GM19324 (cell line): Measurements from ENCODE around the gene SERF2.

ENCODE experiments used
- ATAC-seq: cut with Tn5 transposase; IDR thresholded peaks from one replicate; pipeline ENCODE4 v1.9.1; 2021; ENCODE audit warnings: mild to moderate bottlenecking, moderate library complexity; ENCODE audit not compliant: unreplicated experiment, low FRiP score

Gene SERF2

GRCh38 chr15:43791993-43792760 is at the start of gene SERF2:
Gene SERF2 (plus strand): TSS chr15:43792320. CDS start chr15:43792377, 57 bp downstream.
- ATAC-seq = peak; percentile 93

GRCh38 chr15:43746245-43746902 is 45.7 kb upstream of the SERF2 start, which contains the start of gene PDIA3:
Gene PDIA3 (plus strand): TSS chr15:43746438. CDS start chr15:43746540, 102 bp downstream.
- peak; percentile 83 for ATAC-seq

GRCh38 chr15:43746903-43747309 is 45.2 kb upstream of the SERF2 start:
- peak; percentile 21 for ATAC-seq

GRCh38 chr15:43748376-43748775 is 43.7 kb upstream of the SERF2 start:
- no peak for ATAC-seq

GRCh38 chr15:43749690-43750345 is 42.3 kb upstream of the SERF2 start:
- peak; percentile 43 for ATAC-seq

GRCh38 chr15:43751885-43752284 is 40.2 kb upstream of the SERF2 start:
- ATAC-seq = no peak

- ATAC-seq = no peak
Measured at GRCh38 chr15:43762824-43763223, 29.3 kb upstream of the SERF2 start.

GRCh38 chr15:43763819-43764446 is 28.2 kb upstream of the SERF2 start:
- no peak for ATAC-seq

GRCh38 chr15:43769584-43770228 is 22.4 kb upstream of the SERF2 start:
- ATAC-seq = no peak

GRCh38 chr15:43771816-43772215 is 20.3 kb upstream of the SERF2 start:
- no peak for ATAC-seq

GRCh38 chr15:43772624-43773023 is 19.5 kb upstream of the SERF2 start:
- no peak for ATAC-seq

GRCh38 chr15:43774062-43774461 is 18.1 kb upstream of the SERF2 start:
- no peak for ATAC-seq

GRCh38 chr15:43775411-43775965 is 16.6 kb upstream of the SERF2 start:
- no peak for ATAC-seq

- peak; percentile 54 for ATAC-seq
Measured at GRCh38 chr15:43776101-43776717, 15.9 kb upstream of the SERF2 start.

GRCh38 chr15:43776718-43777266 is 15.3 kb upstream of the SERF2 start, which contains the start of gene ELL3:
Gene ELL3 (minus strand): TSS chr15:43776966. CDS start chr15:43776901, 65 bp downstream.
- ATAC-seq = peak; percentile 43

GRCh38 chr15:43777267-43777914 is 14.7 kb upstream of the SERF2 start:
- ATAC-seq = peak; percentile 42

GRCh38 chr15:43779016-43779415 is 13.1 kb upstream of the SERF2 start:
- ATAC-seq = no peak

- no peak for ATAC-seq
Measured at GRCh38 chr15:43789409-43789808, 2.7 kb upstream of the SERF2 start.
